HG03469 (cell line): ENCODE results near the gene VBP1.
"Not testable (repeated sequence)": the region's sequence is repeated elsewhere in the genome, so short reads cannot be mapped to it uniquely, and the experiment has no call there.

Experiments
- ATAC-seq: cut with Tn5 transposase; IDR thresholded peaks from one replicate; pipeline ENCODE4 v1.9.1; 2021; ENCODE audit warnings: mild to moderate bottlenecking, moderate library complexity, moderate number of reproducible peaks; ENCODE audit not compliant: unreplicated experiment

The VBP1 gene

DNA sequence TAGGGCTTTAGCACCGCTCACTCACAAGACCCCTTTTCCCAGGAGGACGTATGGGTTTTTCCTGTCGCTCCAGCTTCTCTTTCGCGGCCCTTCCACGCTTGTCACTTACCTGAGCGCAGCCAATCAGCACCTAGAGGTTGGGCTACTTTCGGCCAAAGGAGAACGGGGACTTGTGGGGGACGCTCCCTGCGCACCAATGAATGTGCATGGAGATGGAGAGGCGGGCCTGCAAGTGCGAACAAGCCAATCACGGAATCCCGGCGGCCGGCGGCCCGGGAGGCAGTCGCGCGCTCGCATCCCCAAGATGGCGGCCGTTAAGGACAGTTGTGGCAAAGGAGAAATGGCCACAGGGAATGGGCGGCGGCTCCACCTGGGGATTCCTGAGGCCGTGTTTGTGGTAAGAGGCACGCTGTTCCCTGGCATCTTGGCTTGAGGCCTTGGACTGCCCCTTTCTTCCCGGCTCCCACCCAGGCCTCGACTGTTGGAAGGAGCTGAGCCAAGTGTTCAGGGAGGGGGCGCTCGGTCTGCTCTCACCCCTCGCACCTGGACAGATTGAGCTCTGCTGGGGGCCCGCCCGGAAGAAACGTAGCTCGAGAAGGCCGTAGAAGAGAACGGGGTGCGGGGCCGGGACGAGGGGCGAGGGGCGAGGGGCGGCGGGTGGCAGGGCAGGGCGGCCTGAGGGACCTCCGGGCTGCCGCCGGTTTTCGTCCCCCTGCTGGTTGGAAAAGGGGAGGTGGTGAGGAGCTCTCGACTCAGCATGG, at the start of gene VBP1:
Gene VBP1, plus strand, starts transcription at position 282 of the 761 bp plus-strand sequence. Its CDS starts 23 bp downstream, at position 305.
- peak; percentile 88 for ATAC-seq

DNA sequence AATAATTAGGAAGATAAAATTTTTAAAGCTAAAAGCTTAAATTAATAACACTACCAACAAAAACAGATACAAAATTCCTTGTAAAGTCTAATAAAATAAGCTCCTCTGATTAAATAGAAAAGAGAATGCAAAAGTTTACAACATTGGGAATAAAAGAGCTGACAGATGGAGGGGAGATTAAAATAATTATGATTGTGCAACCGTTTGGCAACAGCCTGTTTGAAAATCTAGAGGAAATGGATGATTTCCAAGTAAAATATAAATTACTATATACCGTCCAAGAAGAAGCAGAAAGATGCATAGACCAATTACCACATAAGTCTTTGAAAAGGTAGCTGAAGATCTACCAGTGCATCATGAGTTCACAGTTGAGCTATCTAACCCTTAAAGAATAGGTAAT, 46.4 kb upstream of the VBP1 start:
- no peak for ATAC-seq

DNA sequence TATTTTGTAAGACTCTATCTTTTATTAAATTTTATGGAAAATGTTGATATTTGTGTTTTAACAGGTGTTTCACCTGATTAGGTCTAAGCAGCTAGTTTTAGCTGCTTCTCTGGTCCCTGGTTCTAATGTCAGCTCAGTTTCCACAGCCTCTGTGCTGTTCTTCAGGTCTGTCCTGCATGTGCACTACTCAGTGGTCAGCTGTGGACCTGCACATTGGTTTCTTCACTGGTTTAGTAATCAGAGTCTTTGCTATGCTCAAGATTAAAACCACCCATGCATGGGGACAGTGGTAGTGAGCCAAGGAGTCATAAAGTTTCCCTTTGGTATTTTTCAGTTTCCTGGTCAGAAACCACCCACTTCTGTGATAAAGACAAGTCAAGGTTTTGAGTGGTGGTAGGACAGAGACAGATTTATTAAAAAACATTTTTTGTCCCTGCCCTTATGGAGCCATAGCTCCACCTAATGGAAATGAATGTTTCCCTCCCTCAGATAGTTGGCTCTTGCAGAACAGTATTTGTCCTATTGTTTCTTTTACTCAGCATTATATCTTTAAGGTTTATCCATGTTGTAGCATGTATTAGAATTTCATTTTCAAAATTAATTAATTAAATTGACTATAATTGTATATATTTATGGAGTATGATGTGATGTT, 36.8 kb upstream of the VBP1 start:
- ATAC-seq = no peak

- ATAC-seq = no peak
Measured at GRCh38 chrX:155188786-155189185, 27.5 kb upstream of the VBP1 start.

DNA sequence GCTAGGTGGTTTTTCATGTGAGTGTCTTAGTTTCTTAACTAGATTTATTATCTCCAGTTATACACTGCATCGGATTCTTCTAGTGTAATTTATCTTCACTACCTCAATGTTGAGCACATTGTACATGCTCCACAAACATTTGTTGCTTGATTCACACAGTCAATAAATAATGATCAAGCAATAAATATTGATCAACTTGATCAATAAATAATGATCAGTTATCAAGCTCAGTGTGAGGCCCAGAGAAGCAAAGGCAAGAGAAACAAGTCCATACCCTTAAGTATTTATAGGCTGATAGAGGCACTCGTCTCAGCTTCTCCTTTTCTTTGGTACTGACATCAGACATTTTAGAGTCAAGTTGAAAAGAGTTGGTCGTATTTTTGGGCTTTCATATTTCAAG, 5.1 kb upstream of the VBP1 start:
- no peak for ATAC-seq

DNA sequence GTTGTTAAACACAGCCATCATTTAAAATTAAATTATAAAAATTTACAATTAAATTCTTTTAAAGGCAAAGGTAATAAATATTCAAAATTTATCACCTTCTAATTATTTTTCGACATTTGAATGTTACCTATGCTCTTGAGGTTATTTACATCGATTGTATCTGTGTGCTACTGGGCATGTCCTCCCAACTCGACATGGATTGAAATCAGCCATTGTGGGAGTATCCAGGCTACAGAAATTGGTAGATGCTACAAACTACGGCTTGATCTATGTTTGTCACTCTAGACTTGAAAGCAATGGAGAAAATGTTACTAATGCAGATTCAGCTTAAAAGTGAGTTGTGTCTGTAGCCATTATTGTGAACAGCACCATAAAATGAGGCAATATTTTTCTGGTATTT, 2.5 kb upstream of the VBP1 start:
- ATAC-seq = no peak

GRCh38 chrX:155215443-155216178, 649 bp upstream of the VBP1 start:
- ATAC-seq = peak; percentile 30

GRCh38 chrX:155216940-155217440, 730 bp downstream of the VBP1 start:
- no peak for ATAC-seq

- no peak for ATAC-seq
Measured at GRCh38 chrX:155218777-155219176, 2.5 kb downstream of the VBP1 start.

- ATAC-seq = no peak
Measured at GRCh38 chrX:155221351-155221750, 5.1 kb downstream of the VBP1 start.

- ATAC-seq = not testable (repeated sequence)
Measured at GRCh38 chrX:155223746-155224145, 7.5 kb downstream of the VBP1 start.

GRCh38 chrX:155225774-155226173, 9.5 kb downstream of the VBP1 start:
- no peak for ATAC-seq

- ATAC-seq = peak; percentile 50
Measured at GRCh38 chrX:155231163-155231562, 14.9 kb downstream of the VBP1 start.

- ATAC-seq = no peak
Measured at GRCh38 chrX:155235891-155236290, 19.6 kb downstream of the VBP1 start.

DNA sequence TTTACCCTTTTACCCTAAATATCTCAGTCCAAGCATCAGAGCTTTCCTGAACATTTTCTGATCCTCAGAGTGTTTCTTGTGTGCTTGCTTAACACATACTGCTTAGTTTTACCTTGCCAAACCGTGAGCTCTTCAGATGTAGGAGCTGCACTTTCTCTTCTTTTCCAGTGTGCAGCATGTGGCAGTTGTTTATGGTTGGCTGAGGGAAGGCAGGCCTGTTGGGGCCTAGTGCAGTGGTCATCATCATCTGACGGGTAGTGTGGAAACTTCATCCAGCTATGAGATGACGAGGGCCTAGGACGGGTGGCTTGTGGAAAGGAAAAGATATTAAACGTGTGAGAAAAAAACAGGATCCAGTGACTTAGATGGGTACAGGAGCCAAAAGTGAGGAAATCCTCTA, 21.5 kb downstream of the VBP1 start:
- no peak for ATAC-seq

DNA sequence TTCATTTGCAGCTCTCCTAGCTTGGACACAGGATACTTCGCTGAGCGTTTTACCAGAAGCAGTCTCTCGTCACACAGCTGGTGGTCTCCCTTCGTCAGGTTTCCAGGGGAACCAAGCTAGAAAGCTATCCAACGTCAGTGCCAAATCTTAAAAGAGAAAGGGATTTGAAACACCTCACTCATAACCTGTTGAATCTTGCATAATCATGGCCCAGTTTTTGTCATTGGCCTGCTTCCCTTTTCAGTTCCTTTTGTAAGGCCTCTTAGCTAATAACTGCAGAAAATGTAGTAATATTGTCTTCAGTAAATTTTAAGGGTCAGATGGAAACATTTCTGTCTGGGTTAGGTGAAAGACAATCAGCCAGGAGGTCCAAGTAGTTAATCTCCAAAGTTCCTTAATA, 26.0 kb downstream of the VBP1 start:
- no peak for ATAC-seq

DNA sequence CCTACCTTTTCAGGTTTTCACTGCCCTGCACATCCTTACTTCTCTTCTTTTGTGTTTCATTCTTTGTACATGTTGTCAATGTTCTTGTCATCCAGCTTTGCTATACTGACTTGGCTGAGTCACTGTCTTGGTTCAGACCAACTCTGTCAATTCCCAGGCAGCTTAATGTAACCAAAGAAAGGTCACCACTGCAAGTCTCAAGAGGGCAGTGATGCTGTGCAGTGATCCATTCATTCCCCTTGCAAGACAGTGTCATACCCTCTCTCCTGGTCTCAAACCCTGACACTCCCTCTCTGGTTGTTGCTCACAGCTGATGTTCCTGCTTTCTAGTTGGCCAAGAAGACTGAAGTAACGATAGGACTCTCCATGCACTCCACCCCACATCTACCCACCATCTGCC, 30.5 kb downstream of the VBP1 start:
- ATAC-seq = no peak

DNA sequence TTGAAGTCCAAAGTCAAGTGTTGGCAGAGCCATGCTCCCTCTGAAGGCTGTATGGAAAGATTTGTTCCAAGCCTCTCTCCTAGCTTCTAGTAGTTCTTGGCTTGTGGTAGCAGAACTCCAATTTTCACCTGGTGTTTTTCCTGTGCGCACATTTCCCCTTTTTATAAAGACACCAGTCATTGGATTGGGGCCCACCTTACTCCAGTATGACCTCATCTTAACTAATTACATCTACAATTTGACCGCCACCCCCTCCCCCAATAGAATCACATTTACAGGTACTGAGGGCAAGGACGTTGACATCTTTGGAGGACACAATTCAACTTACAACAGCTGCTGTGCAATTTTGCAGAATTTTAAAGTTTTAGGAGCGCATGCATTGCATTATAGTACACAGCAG, 31.2 kb downstream of the VBP1 start:
- ATAC-seq = no peak

- ATAC-seq = no peak
Measured at GRCh38 chrX:155251391-155251790, 35.1 kb downstream of the VBP1 start.

GRCh38 chrX:155259752-155260151, 43.5 kb downstream of the VBP1 start:
- no peak for ATAC-seq

GRCh38 chrX:155262970-155263754, 46.9 kb downstream of the VBP1 start:
- no peak for ATAC-seq
